C4-2B (cell line): ENCODE measurements around the gene P3H2.

Experiments
- CTCF ChIP-seq: fragments of 450-650 bp; conservative IDR thresholded peaks from 2 replicates; pipeline ENCODE4 v1.5.1; 2017; ENCODE audit warnings: mild to moderate bottlenecking
- ZFX ChIP-seq: fragments of 450-650 bp; IDR thresholded peaks from 2 replicates; pipeline ENCODE4 v1.6.1; 2017

DNA sequence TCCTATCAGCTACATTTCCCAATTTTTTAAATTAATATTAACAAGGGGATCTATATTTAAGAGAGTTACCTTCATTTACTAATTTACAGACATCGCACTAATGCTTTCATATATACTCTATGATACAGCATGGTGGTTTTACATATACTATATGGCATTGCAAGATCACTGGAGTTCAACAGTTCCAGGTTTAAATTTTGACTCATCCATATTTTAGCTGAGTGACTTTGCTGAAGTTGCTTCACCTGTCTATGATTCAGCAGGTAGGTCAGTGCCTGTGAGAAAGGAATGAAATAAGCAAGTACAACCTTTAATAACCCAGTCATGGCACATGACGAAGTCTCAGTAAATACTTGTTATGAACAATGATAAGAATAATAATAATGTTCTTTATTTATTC is 211.1 kb downstream of the P3H2 start:
- TF ChIP-seq CTCF (no peak), ZFX (no peak)
